ENCODE measurements around the gene NUP85.
"Not testable (repeated sequence)": the region's sequence is repeated elsewhere in the genome, so short reads cannot be mapped to it uniquely, and the experiment has no call there.

NUP85 gene, protein sequence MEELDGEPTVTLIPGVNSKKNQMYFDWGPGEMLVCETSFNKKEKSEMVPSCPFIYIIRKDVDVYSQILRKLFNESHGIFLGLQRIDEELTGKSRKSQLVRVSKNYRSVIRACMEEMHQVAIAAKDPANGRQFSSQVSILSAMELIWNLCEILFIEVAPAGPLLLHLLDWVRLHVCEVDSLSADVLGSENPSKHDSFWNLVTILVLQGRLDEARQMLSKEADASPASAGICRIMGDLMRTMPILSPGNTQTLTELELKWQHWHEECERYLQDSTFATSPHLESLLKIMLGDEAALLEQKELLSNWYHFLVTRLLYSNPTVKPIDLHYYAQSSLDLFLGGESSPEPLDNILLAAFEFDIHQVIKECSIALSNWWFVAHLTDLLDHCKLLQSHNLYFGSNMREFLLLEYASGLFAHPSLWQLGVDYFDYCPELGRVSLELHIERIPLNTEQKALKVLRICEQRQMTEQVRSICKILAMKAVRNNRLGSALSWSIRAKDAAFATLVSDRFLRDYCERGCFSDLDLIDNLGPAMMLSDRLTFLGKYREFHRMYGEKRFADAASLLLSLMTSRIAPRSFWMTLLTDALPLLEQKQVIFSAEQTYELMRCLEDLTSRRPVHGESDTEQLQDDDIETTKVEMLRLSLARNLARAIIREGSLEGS

GRCh38 chr17:75205037-75205792 lies at the start of gene NUP85:
Gene NUP85, plus strand, starts transcription at chr17:75205679. Its CDS starts 83 bp downstream, at chr17:75205762.
- DNase-seq = peak; percentile 92

- DNase-seq = not testable (repeated sequence)
Observed at GRCh38 chr17:75158480-75158879, 47.0 kb upstream of the NUP85 start.

- no peak for DNase-seq
Observed at GRCh38 chr17:75159196-75160031, 46.1 kb upstream of the NUP85 start.

- no peak for DNase-seq
Observed at GRCh38 chr17:75160211-75160610, 45.3 kb upstream of the NUP85 start.

DNA sequence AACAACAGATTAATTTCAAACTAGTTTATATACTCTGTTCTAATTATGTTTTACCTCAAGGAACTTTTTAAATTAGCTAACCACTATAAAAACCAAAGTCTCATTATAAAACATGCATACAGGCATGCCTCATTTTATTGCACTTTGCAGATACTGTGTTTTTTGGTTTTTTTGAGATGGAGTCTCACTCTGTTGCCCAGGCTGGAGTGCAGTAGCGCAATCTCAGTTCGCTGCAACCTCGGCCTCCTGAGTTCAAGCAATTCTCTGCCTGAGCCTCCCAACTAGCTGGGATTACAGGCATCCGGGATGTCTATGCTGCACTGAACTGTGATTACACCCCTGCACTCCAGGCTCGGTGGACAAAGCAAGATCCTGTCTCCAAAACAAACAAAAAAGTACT lies 42.4 kb upstream of the NUP85 start:
- no peak for DNase-seq

DNA sequence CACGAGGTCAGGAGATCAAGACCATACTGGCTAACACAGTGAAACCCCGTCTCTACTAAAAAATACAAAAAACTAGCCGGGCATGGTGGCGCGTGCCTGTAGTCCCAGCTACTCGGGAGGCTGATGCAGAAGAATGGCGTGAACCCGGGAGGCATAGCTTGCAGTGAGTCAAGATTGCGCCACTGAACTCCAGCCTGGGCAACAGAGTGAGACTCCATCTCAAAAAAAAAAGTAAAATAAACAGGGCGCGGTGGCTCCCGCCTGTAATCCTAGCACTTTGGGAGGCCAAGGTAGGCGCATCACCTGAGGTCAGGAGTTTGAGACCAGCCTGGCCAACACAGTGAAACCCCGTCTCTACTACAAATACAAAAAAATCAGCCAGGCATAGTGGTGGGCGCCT lies 40.9 kb upstream of the NUP85 start:
- not testable (repeated sequence) for DNase-seq

GRCh38 chr17:75168998-75169397 lies 36.5 kb upstream of the NUP85 start:
- DNase-seq = no peak

DNA sequence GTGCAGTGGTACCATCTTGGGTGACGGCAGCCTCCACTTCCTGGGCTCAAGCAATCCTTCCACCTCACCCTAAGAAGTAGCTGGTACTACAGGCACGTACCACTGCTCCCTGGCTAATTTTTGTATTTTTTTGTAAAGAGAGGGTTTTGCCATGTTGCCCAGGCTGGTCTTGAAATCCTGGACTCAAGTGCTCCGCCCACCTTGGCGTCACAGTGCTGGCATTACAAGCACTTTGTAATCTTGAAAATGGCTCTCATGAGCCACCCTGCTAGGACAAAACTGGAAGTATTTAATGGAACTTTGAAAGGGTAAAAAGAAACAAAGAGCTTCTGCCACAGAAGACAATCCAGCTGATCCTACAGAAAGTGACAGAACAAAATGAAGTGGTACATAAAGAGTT lies 32.0 kb upstream of the NUP85 start:
- no peak for DNase-seq

DNA sequence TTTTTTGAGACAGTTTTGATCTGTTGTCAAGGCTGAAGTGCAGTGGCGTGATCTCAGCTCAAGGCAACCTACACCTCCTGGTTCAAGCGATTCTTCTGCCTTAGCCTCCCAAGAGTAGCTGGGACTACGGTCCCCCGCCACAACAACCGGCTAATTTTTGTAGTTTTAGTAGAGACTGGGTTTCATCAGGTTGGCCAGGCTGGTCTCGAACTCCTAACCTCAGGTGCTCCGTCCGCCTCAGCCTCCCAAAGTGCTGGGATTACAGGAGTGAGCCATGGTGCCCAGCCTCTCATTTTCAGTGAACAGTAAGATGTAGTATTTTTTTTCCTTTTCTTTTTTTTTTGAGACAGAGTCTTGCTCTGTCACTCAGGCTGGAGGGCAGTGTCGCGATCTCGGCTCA lies 30.5 kb upstream of the NUP85 start:
- DNase-seq = no peak

GRCh38 chr17:75176625-75177024 lies 28.9 kb upstream of the NUP85 start:
- DNase-seq = no peak

GRCh38 chr17:75178453-75178852 lies 27.0 kb upstream of the NUP85 start:
- DNase-seq = no peak

- DNase-seq = no peak
Observed at GRCh38 chr17:75181110-75181509, 24.4 kb upstream of the NUP85 start.

DNA sequence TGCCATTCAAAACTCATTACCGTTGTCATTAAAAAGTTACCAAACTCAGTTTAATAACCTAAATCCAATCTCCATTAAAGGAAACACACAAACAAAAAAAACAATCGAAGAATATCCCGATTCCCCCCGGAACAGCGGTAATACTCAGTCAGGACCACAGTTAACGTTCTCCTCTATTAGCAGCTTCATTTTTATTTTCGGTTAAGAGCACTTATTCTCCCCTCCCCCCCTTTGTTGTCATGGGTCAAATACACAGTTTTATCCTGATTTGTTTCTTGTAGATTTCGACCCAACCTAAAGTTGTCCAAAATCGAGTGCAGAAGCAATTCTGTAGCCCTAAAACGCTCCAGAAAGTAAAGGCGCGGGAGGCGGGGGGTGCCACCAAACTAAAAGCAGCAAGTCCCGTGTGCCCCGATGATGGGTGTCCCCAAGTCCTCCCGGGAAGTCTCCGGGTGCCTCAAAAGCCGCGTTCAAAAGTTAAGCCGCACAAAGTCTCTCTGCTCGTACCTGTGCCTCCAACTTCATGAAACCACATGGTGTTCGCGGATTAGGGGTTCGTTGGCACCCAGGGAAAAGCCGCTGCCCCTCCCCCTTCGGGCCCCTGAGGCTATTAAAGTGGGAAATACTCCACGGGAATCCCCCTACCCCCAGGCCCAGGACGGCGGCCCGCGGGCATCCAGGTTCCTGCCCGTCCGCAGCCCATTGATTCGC lies 23.7 kb upstream of the NUP85 start:
- DNase-seq = peak; percentile 28

GRCh38 chr17:75182319-75182568 lies 23.2 kb upstream of the NUP85 start:
- DNase-seq = no peak

- peak; percentile 94 for DNase-seq
Observed at GRCh38 chr17:75182569-75183436, 22.7 kb upstream of the NUP85 start, which contains the start of gene SUMO2. Gene SUMO2, minus strand, starts transcription at chr17:75182959. Its CDS starts 125 bp downstream, at chr17:75182834.

DNA sequence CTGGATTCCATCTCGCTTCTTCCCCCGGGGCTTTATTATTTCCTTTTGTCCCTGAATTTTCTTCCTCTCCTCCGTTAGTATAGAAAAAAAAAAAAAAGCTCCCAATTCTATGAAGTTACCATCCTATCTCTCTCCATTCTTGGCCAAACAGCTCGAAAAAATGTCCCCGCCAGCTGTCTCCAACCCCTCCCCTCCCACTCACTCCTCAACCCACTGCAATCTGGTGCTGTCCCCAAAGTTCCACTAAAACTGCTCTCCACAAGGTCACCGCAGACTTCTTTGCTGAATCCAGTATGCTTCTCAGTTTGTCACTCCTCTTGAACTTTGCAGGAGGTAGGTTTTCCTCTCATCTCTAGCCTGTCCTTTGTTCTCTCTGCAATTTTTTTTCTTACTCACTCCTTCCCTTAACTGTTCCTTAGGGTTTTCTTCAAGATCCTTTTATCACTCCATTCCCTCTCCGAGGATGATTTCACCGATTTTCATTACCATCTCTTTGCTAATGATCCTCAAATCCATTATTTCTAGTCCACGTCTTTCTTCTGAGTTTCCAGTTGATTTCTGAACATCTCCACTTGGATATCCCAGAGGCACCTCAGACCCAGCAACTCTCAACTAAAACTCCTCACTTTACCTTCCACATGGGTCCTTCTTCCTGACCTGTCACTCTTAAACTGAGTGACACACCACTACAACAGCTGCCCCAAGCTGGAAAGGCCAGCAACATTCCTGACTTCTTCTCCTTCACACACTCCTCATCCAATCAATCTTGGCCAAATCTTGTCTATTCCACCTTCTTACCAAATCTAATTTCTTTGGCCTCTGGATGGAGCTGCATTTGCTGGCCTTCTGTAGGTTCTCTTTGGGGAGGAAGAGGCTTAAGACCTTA lies 21.2 kb upstream of the NUP85 start:
- DNase-seq = no peak

DNA sequence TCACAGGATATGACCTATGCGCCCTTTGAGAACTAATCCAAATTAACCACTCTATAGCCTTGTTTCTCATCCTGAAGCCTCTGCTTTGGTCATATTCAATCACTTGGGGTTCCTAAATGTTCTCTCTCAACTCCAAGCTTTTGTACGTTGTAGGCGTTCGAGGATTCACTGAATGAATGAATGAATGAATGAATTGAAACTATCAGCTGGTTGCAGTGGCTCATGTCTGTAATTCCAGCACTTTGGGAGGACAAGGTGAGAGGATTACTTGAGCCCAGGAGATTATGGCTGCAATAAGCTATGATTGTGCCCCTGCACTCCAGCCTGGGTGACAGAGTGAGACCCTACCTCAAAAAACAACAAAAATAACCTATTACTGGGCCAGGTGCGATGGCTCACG lies 16.9 kb upstream of the NUP85 start:
- DNase-seq = no peak

DNA sequence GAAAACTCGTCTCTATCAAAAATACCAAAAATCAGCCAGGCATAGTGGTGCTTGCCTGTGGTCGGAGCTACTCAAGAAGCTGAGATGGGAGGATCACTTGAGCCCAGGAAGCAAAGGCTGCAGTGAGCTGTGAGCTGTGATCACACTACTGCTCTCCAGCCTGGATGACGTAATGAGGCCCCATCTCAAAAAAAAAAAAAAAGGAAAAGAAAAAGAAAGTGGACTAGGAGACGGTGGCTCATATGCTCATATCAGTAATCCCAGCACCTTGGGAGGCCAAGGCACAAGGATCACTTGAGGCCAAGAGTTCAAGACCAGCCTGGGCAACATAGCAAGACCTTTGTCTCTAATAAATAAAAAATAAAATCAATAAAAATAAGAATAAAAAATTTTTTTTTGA lies 13.9 kb upstream of the NUP85 start:
- no peak for DNase-seq

DNA sequence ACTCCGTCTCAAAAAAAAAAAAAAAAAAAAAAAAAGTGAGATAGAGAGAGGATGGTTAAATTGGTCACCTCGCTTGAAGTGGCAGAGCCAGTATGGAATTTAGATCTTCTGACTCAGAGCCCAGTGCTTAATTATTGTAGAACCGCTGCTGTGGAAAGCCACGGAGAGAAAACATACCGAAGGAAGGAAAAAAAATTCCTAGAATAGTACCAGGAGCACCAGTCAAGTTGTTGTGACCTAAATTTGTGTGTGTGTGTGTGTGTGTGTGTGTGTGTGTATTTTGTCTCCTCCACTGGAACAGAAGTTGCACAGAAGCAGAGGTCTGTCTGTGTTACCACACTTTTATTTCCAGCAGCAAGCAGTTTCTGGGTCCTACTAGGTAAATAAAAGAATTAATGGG lies 10.6 kb upstream of the NUP85 start:
- no peak for DNase-seq

Data from activated gamma-delta T cell treated with Interleukin-2 at 50 U/mL for 16 hours (primary cell).